Mesothelial cell of epicardium (in vitro differentiated cells): ENCODE measurements around the gene SLC15A5. TPM values are rescaled to one million over a fixed set of nuclear protein-coding genes. Genes with fewer than 3 reads are reported as not detected.

ENCODE experiments used
- DNase-seq, 2 experiments: peaks; one replicate each; pipeline ENCODE4 v3.0.0; 2021; ENCODE audit warnings: low spot score in 2 of 2; ENCODE audit not compliant: unreplicated experiment in 2 of 2
- H3K27ac Mint-ChIP-seq: 2 replicates; pipeline ENCODE4 v1.8.0; 2021; ENCODE audit warnings: mixed read lengths
- H3K27me3 Mint-ChIP-seq: 2 replicates; pipeline ENCODE4 v1.8.0; 2021; ENCODE audit warnings: low read depth, mixed read lengths
- H3K36me3 Mint-ChIP-seq: 2 replicates; pipeline ENCODE4 v1.8.0; 2021; ENCODE audit warnings: mixed read lengths
- H3K4me1 Mint-ChIP-seq: 2 replicates; pipeline ENCODE4 v1.8.0; 2021; ENCODE audit warnings: mixed read lengths
- H3K4me3 Mint-ChIP-seq: 2 replicates; pipeline ENCODE4 v1.8.0; 2021; ENCODE audit warnings: mild to moderate bottlenecking, moderate library complexity, mixed read lengths
- H3K9me3 Mint-ChIP-seq: 2 replicates; pipeline ENCODE4 v1.8.0; 2021; ENCODE audit warnings: mixed read lengths
- total RNA-seq: library from RNA; stranded (reverse); gene quantifications from 3 replicates; pipeline ENCODE4 v1.2.1, GENCODE V29; 2021
- TF ChIP-seq, protein P1 (sequence below): fragments of 200-600 bp; sonication (generic); IDR thresholded peaks from one replicate; pipeline ENCODE4 v1.5.0; 2021; ENCODE audit warnings: antibody characterized with exemption; ENCODE audit not compliant: unreplicated experiment

Gene SLC15A5
- total RNA-seq, 1 donor from 2014 or later, result not detected

DNA sequence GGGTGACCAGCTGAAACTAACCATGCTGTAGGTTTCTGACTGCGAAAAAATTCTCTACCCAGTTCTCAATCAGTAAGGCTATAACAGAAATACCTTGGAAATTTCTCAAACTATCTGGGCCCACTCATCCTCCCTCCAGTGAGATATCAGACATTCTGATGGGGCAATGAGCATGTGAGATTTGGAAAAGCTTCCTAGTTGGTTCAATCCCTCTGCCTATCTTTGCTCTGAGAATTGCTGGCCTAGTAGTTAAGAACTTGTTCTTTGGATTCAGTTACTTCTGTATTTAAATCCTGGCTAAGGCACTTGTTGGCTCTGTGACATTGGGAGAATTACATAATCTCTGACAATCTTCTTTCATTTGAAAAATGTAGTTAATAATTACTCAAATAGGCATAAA is 119.4 kb downstream of the SLC15A5 start:
- Mint-ChIP-seq H3K9me3 (no peaks in the 10 kb centered on the region), H3K27me3 (peaks cover 21% of the 10 kb centered on the region), H3K4me3 (no peak overlapping the region), H3K4me1 (no peaks in the 10 kb centered on the region), H3K36me3 (no peaks in the 10 kb centered on the region), H3K27ac (no peak overlapping the region)
- no peak for DNase-seq
- TF ChIP-seq, protein P1, sequence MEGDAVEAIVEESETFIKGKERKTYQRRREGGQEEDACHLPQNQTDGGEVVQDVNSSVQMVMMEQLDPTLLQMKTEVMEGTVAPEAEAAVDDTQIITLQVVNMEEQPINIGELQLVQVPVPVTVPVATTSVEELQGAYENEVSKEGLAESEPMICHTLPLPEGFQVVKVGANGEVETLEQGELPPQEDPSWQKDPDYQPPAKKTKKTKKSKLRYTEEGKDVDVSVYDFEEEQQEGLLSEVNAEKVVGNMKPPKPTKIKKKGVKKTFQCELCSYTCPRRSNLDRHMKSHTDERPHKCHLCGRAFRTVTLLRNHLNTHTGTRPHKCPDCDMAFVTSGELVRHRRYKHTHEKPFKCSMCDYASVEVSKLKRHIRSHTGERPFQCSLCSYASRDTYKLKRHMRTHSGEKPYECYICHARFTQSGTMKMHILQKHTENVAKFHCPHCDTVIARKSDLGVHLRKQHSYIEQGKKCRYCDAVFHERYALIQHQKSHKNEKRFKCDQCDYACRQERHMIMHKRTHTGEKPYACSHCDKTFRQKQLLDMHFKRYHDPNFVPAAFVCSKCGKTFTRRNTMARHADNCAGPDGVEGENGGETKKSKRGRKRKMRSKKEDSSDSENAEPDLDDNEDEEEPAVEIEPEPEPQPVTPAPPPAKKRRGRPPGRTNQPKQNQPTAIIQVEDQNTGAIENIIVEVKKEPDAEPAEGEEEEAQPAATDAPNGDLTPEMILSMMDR, result no peak

DNA sequence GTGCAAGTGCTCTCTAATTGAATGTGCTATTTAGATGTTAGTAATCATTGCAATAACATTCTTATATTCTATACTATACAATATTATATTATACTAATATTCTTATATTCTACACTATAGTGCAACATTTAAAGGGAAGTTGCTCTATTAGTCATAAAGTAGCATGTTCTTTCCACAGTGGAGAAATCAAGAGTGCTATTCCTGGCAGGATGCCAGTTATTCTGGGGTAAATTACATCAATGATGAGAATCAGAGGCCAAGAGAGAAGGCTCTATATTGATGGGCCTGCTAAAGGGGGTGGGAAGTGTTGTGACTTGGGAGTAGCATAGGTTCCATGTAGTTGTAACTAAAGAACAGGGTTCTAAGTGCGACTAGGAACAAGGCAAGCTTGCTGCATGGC is 121.5 kb downstream of the SLC15A5 start:
- Mint-ChIP-seq H3K27ac (no peak overlapping the region), H3K9me3 (no peaks in the 10 kb centered on the region), H3K36me3 (no peaks in the 10 kb centered on the region), H3K27me3 (peaks cover 19% of the 10 kb centered on the region), H3K4me1 (peaks cover 4% of the 10 kb centered on the region), H3K4me3 (no peak overlapping the region)
- no peak for DNase-seq
- TF ChIP-seq, protein P1, result no peak

DNA sequence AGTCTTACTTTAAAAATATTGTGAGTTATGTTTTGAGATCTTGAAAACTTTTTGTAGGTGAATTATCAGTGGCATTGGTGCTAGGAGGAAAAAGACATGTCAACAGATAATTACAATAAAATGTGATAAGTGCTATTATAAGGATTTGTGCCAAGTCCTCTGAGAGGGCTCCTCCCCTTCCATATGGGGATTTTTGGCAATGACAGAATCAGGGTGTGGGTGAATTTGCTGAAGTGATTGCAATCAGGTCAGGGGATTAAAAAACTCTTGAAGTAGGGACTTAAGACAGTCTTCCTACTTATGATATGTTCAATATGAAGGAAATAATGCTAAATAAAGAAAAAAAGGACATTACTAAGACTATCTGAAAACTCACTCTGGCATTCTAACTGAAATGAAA is 122.5 kb downstream of the SLC15A5 start:
- Mint-ChIP-seq H3K27me3 (peaks cover 14% of the 10 kb centered on the region), H3K36me3 (no peaks in the 10 kb centered on the region), H3K9me3 (no peaks in the 10 kb centered on the region), H3K4me1 (peaks cover 4% of the 10 kb centered on the region), H3K4me3 (no peak overlapping the region), H3K27ac (no peak overlapping the region)
- no peak for DNase-seq
- TF ChIP-seq, protein P1, result no peak

DNA sequence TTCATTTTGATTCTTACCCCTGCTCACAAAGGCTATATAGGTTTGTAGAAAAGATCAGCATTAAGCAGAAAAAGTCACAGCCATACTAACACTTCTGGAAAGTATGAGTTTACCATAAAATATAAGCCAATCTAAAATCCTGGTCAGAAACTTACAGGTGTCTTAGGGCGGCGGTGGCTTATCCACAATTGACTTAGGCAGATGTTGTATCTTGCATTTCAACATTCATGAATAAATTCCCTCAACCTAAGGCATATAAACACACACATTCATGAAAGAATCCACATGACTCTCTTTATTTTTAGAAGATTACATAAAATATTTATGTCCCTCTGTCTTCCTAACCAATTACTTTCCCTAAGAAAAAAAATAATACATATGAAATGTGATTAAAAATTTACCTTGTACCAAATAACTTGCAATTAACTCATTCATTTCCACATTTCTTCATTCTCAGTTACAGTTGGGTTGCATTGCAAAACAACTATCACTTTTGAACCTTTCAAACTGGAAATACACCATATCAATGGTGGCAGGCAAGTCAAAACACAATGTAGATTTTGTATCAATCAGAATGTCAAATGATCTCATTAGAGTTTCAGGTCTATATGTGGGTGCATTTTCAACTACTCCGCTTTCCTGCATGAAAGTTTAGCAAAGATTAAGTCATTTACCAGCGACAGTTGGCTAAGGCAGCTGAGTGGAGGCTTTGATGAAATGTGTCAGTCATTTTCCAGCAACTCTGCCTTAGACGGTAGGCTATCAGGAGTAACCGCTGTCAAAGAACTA is 124.4 kb downstream of the SLC15A5 start:
- no peak for DNase-seq
- TF ChIP-seq, protein P1, result no peak
- H3K4me1 Mint-ChIP-seq, result peaks cover 4% of the 10 kb centered on the region
- H3K4me3 Mint-ChIP-seq, result no peak overlapping the region
- H3K27me3 Mint-ChIP-seq, result peaks cover 10% of the 10 kb centered on the region
- no peaks in the 10 kb centered on the region for H3K9me3 Mint-ChIP-seq
- H3K27ac Mint-ChIP-seq, result no peak overlapping the region
- no peaks in the 10 kb centered on the region for H3K36me3 Mint-ChIP-seq

DNA sequence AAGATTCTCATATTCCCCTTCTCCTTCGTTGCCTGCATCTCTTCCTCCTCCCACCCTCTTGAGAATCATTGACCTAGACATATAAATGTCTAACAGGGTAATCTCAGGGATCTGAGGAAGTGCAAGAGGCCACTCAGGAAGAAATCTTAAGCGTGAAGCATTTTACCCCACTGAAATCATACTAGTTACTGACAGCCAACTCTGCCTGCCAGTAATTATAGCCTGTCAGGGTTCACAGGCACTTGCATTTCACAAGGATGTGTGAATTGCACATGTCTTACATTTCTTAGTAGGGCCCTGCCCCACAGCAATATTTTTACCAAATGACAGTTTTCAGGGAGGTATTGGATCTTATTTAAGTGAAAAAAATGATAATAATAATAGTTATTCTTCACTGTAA is 127.2 kb downstream of the SLC15A5 start:
- H3K4me3 Mint-ChIP-seq, result no peak overlapping the region
- H3K9me3 Mint-ChIP-seq, result no peaks in the 10 kb centered on the region
- no peaks in the 10 kb centered on the region for H3K36me3 Mint-ChIP-seq
- H3K27ac Mint-ChIP-seq, result no peak overlapping the region
- peaks cover 12% of the 10 kb centered on the region for H3K27me3 Mint-ChIP-seq
- peaks cover 4% of the 10 kb centered on the region for H3K4me1 Mint-ChIP-seq
- TF ChIP-seq, protein P1, result no peak
- DNase-seq, result no peak
